GM08714 (cell line): Measurements from ENCODE around the gene LCOR.

Experiments used
- H3K4me3 ChIP-seq: fragments of 200-500 bp; sonication (Bioruptor generic); 2 replicates; pipeline ENCODE4 v1.5.1; 2014; ENCODE audit warnings: mild to moderate bottlenecking, low read length, inconsistent platforms
- ZNF274 ChIP-seq: IDR thresholded peaks from 2 replicates; pipeline ENCODE4 v1.6.1; 2012; ENCODE audit warnings: mild to moderate bottlenecking, low read depth, low read length

LCOR gene

GRCh38 chr10:96986200-96986856 lies 154.2 kb downstream of the LCOR start:
- no peak for TF ChIP-seq ZNF274
- H3K4me3 ChIP-seq = no peak overlapping the region

GRCh38 chr10:96987141-96987841 lies 155.2 kb downstream of the LCOR start:
- TF ChIP-seq ZNF274 = no peak
- no peak overlapping the region for H3K4me3 ChIP-seq

- no peak for TF ChIP-seq ZNF274
Measured at GRCh38 chr10:96987842-96988175, 155.7 kb downstream of the LCOR start.

GRCh38 chr10:96988426-96988825 lies 156.3 kb downstream of the LCOR start:
- TF ChIP-seq ZNF274 = no peak
- no peak overlapping the region for H3K4me3 ChIP-seq

More at GRCh38 chr10:96987842-96988175, 155.7 kb downstream of the LCOR start:
- H3K4me3 ChIP-seq = no peak overlapping the region

GRCh38 chr10:96991313-96991841 lies 159.3 kb downstream of the LCOR start:
- no peak for TF ChIP-seq ZNF274
- no peak overlapping the region for H3K4me3 ChIP-seq

GRCh38 chr10:96992721-96993120 lies 160.6 kb downstream of the LCOR start:
- no peak overlapping the region for H3K4me3 ChIP-seq
- TF ChIP-seq ZNF274 = no peak

- TF ChIP-seq ZNF274 = no peak
- H3K4me3 ChIP-seq = no peak overlapping the region
Measured at GRCh38 chr10:96995851-96996250, 163.8 kb downstream of the LCOR start.

- H3K4me3 ChIP-seq = no peak overlapping the region
- TF ChIP-seq ZNF274 = no peak
Measured at GRCh38 chr10:96996275-96996965, 164.3 kb downstream of the LCOR start.

- no peak overlapping the region for H3K4me3 ChIP-seq
- no peak for TF ChIP-seq ZNF274
Measured at GRCh38 chr10:96998329-96998888, 166.3 kb downstream of the LCOR start.

- no peak overlapping the region for H3K4me3 ChIP-seq
- TF ChIP-seq ZNF274 = no peak
Measured at GRCh38 chr10:96999337-96999736, 167.2 kb downstream of the LCOR start.

GRCh38 chr10:96999987-97000386 lies 167.9 kb downstream of the LCOR start:
- H3K4me3 ChIP-seq = no peak overlapping the region
- TF ChIP-seq ZNF274 = no peak

- H3K4me3 ChIP-seq = no peak overlapping the region
- no peak for TF ChIP-seq ZNF274
Measured at GRCh38 chr10:97000487-97001182, 168.5 kb downstream of the LCOR start.

- H3K4me3 ChIP-seq = no peak overlapping the region
- TF ChIP-seq ZNF274 = no peak
Measured at GRCh38 chr10:97001183-97001991, 169.3 kb downstream of the LCOR start.
